ENCODE data around the gene MAPK6.
"Not testable (repeated sequence)": the region's sequence is repeated elsewhere in the genome, so short reads cannot be mapped to it uniquely, and the experiment has no call there.

Gene MAPK6

GRCh38 chr15:52018693-52019393 lies at the start of gene MAPK6:
Gene MAPK6, plus strand, starts transcription at chr15:52019219. Its CDS starts 27,242 bp downstream, at chr15:52046461.
- DNase-seq = peak; percentile 95

DNA sequence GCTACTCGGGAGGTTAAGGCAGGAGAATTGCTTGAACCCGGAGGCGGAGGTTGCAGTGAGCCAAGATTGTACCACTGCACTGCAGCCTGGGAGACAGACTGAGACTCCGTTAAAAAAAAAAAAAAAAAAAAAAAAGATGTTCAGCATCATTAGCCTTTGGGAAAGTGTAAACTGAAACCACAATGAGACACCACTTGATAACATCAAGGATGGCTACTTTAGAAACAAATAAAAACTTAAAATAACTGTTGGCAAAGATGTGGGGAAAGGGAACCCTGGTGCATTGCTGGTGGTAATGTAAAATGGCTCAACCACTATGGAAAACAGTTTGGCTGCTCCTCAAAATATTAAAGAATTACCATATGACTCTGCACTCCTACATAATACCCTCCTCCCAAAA lies 49.3 kb upstream of the MAPK6 start:
- DNase-seq = peak; percentile 36

GRCh38 chr15:51970132-51970817 lies 48.7 kb upstream of the MAPK6 start:
- DNase-seq = peak; percentile 39

DNA sequence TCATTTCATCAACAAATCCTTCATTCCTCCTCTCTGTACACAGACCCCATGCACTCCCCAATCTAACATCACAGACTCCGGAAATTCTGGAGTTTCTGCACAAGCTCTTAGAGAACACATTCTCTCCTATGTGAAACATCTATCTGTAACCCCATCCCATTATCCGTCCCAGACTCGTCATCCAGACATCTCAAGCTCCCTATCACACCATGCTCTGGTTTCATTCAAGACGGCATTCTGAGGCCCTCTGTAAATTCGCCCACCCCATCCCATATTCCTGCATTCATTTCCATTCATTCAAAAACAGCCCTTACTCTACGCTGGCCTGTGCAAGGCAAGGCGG lies 48.0 kb upstream of the MAPK6 start:
- no peak for DNase-seq

DNA sequence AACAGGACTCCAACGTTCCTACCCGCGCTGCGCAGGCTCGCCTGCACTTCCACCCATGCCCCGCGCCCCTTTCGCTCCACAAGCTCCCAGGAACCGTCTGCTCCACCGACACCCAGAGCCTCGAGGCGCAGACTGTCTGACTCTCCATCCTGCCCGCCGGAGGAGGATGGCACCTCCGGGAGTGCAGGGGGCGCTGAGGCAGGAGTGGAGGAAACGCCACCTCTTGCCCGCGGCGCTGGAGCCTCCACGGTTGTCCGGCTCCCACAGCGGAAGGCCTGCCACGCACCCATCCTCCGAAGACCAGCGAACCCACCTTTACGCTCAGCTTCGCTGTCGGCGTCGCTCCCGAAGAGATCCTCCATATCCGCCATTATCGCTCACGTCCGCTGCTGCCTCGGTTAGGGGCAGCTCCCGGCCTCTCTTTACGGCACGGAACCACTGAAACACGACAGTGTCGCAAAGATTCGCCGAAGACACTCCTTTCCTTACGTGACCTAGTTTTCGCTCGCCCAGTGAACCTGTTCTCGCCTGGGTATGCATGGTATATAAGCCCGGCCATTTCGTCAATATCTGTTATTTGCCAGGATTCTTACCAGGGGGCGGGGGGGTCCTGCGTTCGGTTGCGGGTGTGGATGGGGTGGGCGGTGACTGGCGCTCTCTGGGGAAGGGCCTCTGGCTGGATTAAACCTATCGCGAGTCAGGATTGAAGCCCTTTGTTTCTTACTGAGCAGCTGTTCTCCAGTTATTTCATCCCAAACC lies 47.5 kb upstream of the MAPK6 start, which contains the start of gene LEO1:
TSS of gene LEO1 (minus strand) at position 404 of the 759 bp plus-strand sequence. CDS start at position 371, 33 bp downstream.
- DNase-seq = peak; percentile 97

GRCh38 chr15:51973220-51973619 lies 45.8 kb upstream of the MAPK6 start:
- DNase-seq = no peak

GRCh38 chr15:51973775-51974174 lies 45.2 kb upstream of the MAPK6 start:
- no peak for DNase-seq

- DNase-seq = peak; percentile 95
Observed at GRCh38 chr15:51982013-51982769, 36.8 kb upstream of the MAPK6 start.

DNA sequence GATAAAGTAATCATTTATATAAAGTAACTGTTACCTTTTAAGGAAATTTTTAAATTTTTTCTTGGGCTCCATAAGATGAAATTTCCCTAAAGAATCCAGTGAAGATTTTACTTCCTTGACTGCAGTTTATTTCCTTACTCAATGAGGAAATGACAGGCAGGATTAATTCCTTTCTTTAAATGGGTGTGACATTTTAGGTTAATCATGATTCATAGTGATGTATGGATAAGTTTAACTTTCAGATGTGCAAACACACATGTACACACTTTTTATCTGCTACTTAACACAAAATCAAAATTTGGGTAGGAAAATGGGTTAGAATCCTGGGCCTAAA lies 36.3 kb upstream of the MAPK6 start:
- peak; percentile 35 for DNase-seq

DNA sequence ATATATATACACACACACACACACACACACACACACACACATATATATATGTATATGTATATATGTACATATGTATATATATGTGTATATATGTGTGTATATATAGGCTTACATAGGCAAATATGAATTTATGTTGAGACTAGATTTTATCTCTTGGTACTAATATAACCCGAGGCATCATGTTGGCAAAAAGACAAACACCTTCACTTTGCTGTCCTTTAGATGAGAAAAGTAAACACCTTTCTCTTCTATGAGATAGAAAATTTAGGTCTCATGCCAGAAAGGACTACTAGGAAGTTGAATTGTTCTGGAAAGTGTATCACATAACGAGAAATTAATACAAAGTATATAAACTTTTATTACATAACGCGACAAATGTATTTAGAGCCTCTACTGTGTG lies 27.9 kb upstream of the MAPK6 start:
- DNase-seq = no peak

DNA sequence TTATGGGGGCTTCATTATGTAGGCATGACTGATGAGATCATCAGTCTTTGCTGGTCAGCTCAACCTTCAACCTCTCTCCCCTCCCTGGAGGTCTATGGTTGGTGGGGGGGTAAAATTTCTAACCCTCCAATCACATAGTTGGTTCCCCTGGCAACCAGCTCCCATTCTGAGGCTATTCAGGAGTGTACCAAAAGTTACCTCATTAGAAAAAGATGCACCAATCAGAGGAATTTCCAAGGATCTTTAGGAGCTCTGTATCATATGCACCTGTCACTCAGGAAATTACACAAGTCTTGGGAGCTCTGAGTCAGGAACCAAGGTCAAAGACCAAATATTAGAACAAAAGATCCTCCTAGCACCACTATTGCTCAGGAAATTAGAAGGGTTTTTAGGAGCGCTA lies 26.1 kb upstream of the MAPK6 start:
- no peak for DNase-seq

DNA sequence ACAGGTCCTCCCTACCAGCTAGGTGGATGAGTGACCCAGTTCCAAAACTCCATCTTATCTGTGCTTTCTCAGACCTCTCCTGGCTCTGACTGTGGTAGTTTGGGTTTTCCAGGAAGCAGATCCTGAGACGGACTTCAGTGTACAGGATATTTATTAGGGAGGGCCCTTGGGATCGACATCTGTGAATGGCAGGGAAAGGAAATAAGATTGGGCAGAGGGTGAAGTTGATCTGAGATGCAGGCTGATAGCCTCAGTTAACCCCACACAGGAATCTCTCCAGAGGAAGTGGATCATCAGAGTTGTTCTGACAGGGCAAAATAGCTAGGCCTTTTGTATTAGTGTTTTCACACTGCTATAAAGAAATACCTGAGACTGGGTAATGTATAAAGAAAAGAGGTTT lies 16.7 kb upstream of the MAPK6 start:
- no peak for DNase-seq

DNA sequence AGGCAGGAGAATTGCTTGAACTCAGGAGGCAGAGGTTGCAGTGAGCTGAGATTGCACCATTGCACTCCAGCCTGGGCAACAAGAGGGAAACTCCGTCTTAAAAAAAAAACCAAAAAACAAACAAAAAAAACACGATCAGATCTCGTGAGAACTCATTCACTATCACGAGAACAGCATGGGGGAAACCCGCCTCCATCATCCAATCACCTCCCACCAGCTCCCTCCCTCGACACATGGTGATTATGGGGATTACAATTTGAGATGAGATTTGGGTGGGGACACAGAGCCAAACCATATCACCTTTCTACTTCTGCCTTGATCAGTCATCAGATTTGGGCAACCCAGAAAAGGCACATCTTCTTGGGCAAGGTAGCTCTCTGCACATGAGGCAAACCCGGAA lies 15.9 kb upstream of the MAPK6 start:
- DNase-seq = not testable (repeated sequence)

GRCh38 chr15:52003710-52004109 lies 15.3 kb upstream of the MAPK6 start:
- peak; percentile 26 for DNase-seq

DNA sequence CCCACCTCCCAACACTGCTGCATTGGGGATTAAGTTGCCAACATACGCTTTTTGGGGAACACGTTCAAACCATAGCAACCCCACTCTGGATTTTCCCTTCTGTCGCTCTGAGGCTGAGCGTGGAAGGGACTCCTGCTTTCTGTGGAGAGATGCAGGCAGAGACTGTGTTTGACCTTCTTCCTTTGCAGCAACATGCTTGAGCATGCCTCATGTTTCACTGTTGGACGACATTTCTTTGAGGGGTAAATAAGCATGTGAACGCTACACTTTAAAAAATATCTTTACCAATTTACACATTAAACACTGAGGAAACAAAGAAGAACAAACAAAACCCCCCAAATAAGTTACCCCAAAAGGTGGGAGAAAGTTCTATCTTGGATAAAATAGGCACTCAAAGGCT lies 14.2 kb upstream of the MAPK6 start:
- DNase-seq = no peak

DNA sequence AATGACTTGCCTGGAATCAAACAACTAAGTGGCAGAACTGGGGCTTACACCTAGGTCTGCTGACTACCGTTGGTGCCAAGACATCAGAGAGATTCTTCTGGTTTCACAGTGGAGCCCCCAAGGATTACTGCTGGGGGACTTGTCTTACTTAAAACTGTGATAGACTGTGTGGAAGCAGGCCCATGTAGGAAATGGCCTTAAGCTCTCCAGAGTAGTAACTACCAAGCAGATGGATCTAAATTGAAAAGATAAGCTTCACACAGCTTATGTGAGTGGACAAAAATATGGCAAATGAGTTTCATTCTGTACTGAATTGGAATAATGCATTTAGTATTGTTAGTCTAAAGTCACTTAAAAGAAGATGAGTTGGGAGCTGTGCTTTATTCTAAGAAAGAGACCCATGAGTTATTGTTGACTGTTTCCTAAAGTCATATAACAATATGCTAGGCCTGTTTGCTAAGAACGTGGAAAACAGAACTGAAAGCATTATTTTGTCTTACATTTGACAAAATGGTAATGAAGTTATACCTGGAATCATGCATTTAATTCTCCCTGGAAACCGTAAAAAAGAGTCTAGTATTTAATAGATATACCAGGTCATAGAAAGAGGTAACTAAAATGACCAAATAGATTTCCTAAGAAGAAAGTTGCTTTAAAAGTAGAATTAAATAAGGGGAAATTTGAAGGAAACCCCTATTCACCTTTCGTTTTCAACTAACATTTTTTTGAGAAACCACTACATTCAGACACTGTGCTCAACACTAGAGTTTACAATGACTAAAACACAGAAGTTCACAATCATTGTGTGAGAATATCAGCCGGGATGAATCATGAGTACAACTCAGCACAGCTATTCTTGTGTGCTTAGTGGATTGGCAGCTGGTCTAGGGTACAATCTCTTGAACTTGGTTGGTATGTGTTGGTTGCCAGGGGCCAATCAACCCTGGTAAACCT lies 13.0 kb upstream of the MAPK6 start:
- peak; percentile 59 for DNase-seq

GRCh38 chr15:52006702-52007340 lies 12.2 kb upstream of the MAPK6 start:
- DNase-seq = peak; percentile 24

GRCh38 chr15:52008359-52008697 lies 10.7 kb upstream of the MAPK6 start:
- DNase-seq = no peak

GRCh38 chr15:52008698-52009434 lies 10.2 kb upstream of the MAPK6 start:
- DNase-seq = peak; percentile 53

DNA sequence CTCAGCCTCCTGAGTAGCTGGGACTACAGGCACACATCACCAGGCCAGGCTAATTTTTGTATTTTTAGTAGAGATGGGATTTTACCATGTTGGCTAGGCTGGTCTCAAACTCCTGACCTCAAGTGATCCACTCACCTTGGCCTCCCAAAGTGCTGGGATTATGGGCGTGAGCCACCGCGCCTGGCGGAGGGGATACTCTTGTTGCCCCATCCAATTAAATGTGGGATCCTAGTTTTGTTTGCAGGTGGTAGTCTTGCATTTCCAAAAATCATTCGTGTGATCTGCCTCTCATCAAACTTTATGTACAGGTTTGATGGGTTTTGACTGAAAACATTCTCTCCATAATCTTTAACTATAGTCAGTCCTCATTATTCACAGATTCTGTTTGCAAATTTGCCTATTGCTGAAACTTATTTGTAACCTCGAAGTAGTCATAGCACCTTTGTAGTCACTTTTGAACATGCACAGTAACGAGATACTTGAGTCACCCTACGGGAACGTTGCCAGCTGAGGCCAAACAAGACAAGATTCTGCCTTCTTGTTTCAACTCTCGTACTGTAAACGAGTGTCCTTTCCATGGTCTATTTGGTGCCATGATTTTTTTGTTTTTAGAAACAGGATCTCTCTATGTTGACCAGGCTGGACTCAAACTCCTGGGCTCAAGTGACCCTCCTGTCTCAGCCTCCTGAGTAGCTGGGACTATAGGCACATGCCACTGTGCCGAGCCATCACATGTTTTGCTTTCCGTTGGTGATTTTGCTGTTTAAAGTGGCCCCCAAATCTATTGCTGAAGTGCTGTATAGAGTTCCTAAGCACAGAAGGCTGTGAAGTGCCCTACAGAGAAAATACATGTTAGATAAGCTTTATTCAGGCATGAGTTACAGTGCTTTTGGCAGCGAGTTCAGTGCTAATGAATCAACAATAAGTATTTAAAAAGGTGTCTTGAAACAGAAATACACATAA lies 8.1 kb upstream of the MAPK6 start:
- DNase-seq = no peak
